AG10803 (cell line): ENCODE measurements around the gene PLVAP.

Experiments
- DNase-seq: peaks from one replicate; pipeline ENCODE4 v3.0.0; 2010; ENCODE audit warnings: low read depth
- H3K4me3 ChIP-seq: 2 replicates; pipeline ENCODE4 v1.5.1; 2011; ENCODE audit warnings: mild to moderate bottlenecking, low read length, control low read depth
- CTCF ChIP-seq: conservative IDR thresholded peaks from 2 replicates; pipeline ENCODE4 v1.5.1; 2011; ENCODE audit warnings: mild to moderate bottlenecking, low read length, control low read depth, inconsistent platforms

PLVAP gene

GRCh38 chr19:17332677-17333581, 44.2 kb downstream of the PLVAP start:
- peak; percentile 48 for DNase-seq
- no peak for TF ChIP-seq CTCF
- H3K4me3 ChIP-seq, result no peak overlapping the region

- no peak for TF ChIP-seq CTCF
- H3K4me3 ChIP-seq, result no peak overlapping the region
- no peak for DNase-seq
Observed at GRCh38 chr19:17332360-17332676, 44.8 kb downstream of the PLVAP start.

DNA sequence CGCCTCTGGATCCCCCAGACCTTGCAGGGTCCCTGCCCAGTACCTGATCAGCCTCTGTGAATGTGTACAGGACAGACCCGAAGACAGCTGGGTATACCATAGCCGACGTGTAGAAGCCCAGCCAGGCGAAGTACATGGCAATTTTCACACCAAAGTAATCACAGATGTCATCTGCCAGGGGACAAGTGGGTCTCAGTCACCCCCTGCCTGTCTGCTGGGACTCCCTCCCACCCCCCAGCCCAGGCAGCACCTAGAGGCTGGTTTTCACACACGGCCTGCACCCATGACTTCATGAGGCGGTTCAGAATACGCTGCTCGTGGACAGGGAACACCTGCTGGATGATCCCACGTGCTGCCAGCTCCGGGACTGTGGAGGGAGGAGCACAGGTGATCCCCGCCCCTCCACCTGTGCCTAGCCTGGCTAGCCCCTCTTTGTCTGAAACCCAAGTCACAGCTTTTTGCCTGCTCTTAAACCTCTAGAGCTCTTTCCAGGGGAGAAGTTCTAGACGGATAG, 46.0 kb downstream of the PLVAP start:
- DNase-seq, result no peak
- H3K4me3 ChIP-seq, result no peak overlapping the region
- TF ChIP-seq CTCF, result no peak

GRCh38 chr19:17330262-17331044, 46.7 kb downstream of the PLVAP start:
- H3K4me3 ChIP-seq, result no peak overlapping the region
- DNase-seq, result no peak
- no peak for TF ChIP-seq CTCF

GRCh38 chr19:17329366-17330261, 47.5 kb downstream of the PLVAP start:
- no peak overlapping the region for H3K4me3 ChIP-seq
- TF ChIP-seq CTCF, result no peak
- no peak for DNase-seq

DNA sequence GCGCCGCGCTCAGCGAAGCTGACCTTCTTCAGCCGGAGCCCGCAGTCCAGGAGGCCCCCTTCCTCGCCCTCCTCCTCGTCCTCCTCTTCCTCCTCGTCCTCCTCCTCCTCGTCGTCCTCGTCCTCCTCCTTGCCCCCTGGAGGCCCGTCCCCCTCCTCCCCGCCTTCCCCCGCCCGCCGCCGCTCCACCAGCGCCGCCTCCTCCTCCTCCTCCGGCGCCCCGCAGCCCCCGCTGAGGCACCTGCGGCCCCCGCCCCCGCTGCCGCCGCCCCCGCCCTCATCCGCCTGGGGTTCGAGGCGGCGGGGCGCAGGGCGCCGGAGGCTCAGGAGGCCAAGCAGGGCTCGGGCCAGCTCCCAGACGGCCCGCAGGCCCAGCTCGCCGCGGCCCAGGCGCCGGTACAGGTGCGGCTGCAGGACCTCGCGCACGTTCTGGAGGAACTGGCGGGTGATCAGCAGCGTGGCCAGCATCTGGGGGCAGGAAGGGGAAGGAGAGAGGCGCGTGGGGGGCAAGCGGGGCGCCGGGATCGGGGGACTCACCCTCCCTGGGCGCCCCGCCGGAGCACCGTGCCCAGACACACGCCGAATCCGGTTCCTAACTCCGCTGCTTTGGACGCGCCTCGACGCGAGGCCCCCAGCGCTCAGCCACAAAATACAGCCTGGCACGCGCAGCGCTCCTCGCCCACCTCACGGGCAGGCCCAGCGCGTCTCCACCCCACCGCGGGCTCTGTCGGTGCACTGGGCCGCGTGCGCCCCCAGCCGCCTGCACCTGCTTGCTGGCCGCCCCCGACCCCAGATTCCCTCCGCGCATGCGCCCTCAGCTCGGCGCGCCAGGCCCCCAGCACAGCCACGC, 48.4 kb downstream of the PLVAP start:
- TF ChIP-seq CTCF, result no peak
- no peak overlapping the region for H3K4me3 ChIP-seq
- DNase-seq, result no peak
